Breast epithelium (tissue), 3 donors: ENCODE measurements around the gene ANO7.

ENCODE experiments used
- CTCF ChIP-seq, 3 donors: fragments of 450-650 bp; IDR thresholded peaks; one replicate each; pipeline ENCODE4 v1.5.1; 2016 to 2017; ENCODE audit warnings: antibody characterized with exemption in 3 of 3, mild to moderate bottlenecking in 3 of 3, moderate library complexity in 3 of 3
- POLR2A ChIP-seq: fragments of 450-650 bp; IDR thresholded peaks from one replicate; pipeline ENCODE4 v1.6.1; 2016; ENCODE audit warnings: antibody characterized with exemption, mild to moderate bottlenecking, moderate library complexity
- POLR2AphosphoS5 ChIP-seq, 3 donors: sonication (generic); formaldehyde crosslinking; IDR thresholded peaks; one replicate each; pipeline ENCODE4 v1.6.1; 2017; ENCODE audit warnings: antibody characterized with exemption in 3 of 3

GRCh38 chr2:241230435-241230834, 42.0 kb downstream of the ANO7 start:
- no peak for TF ChIP-seq POLR2A
- no peak for TF ChIP-seq CTCF (IDR thresholded peaks at IDR 0.05)
- TF ChIP-seq POLR2AphosphoS5 (IDR thresholded peaks at IDR 0.05) = no peak
